ENCODE measurements around the gene TSPAN32.

TSPAN32 gene

DNA sequence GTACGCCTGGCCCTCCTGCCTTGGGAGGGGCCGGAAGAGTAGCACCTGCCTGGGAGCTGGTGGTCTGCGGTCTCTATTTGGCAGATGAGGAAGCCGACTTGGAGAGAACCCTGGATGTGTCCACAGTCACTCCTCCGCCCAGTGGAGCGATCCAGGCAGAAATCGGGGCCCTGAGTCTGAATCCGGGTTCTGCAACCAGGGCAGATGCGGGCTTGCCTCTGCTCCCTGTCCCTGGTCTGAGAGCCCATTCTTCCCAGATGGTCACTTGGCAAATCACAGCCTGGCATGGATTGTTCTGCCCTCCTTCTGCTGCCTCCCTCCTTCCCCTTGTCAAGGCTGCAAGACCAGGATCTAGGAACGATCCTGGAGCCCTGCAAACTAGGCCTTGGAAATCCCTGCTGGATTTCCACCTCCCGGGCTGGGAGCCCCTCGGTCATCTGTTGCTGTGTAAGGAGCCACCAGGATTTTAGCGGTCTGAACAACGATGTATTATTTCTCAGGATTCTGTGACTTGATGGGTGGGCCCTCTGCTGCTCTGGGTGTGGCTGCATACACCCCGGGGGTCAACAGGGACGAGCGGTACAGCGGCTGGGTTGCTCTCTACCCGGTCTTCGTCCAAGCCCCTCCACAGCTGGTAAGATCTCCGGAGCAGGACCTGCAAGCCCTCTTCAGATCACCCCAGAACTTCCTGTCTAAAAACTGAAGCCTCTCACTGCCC is 29.4 kb upstream of the TSPAN32 start:
- Histone ChIP-seq H3K27ac (no peak overlapping the region), H3K4me1 (ENCODE audit: low read depth, poor library complexity, severe bottlenecking) (no peaks in the 10 kb centered on the region), H3K27me3 (ENCODE audit: insufficient read depth, low read depth) (peaks cover 49% of the 10 kb centered on the region), H4K20me1 (ENCODE audit: insufficient read depth) (no peaks in the 10 kb centered on the region), H3K4me2 (no peak overlapping the region), H3K4me3 (IDR thresholded peaks at IDR 0.05; ENCODE audit: insufficient read depth, low read depth, low read length) (no peak overlapping the region), H3K79me2 (ENCODE audit: insufficient read depth, low read depth) (no peaks in the 10 kb centered on the region), H3K36me3 (ENCODE audit: insufficient read depth) (no peaks in the 10 kb centered on the region), H2AFZ (ENCODE audit: low read depth) (no peak overlapping the region), H3K9ac (no peak overlapping the region)
- TF ChIP-seq, protein P1, sequence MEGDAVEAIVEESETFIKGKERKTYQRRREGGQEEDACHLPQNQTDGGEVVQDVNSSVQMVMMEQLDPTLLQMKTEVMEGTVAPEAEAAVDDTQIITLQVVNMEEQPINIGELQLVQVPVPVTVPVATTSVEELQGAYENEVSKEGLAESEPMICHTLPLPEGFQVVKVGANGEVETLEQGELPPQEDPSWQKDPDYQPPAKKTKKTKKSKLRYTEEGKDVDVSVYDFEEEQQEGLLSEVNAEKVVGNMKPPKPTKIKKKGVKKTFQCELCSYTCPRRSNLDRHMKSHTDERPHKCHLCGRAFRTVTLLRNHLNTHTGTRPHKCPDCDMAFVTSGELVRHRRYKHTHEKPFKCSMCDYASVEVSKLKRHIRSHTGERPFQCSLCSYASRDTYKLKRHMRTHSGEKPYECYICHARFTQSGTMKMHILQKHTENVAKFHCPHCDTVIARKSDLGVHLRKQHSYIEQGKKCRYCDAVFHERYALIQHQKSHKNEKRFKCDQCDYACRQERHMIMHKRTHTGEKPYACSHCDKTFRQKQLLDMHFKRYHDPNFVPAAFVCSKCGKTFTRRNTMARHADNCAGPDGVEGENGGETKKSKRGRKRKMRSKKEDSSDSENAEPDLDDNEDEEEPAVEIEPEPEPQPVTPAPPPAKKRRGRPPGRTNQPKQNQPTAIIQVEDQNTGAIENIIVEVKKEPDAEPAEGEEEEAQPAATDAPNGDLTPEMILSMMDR (conservative IDR thresholded peaks at IDR 0.05; ENCODE audit: low read depth, low read length), result no peak

DNA sequence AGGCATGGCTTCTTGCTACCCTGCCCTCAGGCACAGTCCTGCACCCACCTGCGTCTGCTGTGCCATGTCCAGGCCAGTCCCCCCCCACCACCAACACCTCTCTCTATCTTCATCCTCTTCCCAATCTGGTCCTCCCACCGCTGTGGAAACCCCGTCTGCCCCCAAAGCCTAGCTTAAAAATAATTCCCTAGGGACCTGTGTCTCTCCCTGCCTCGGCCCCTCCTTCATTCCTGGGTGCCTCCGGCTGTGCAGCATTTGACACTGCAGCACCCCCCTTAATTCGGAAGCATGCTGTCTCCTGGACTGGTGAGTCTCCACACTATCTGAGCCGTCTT is 28.9 kb upstream of the TSPAN32 start:
- Histone ChIP-seq H3K36me3 (ENCODE audit: insufficient read depth) (no peaks in the 10 kb centered on the region), H3K4me3 (IDR thresholded peaks at IDR 0.05; ENCODE audit: insufficient read depth, low read depth, low read length) (no peak overlapping the region), H4K20me1 (ENCODE audit: insufficient read depth) (no peaks in the 10 kb centered on the region), H2AFZ (ENCODE audit: low read depth) (no peak overlapping the region), H3K27ac (no peak overlapping the region), H3K4me2 (no peak overlapping the region), H3K79me2 (ENCODE audit: insufficient read depth, low read depth) (no peaks in the 10 kb centered on the region), H3K27me3 (ENCODE audit: insufficient read depth, low read depth) (peaks cover 55% of the 10 kb centered on the region), H3K4me1 (ENCODE audit: low read depth, poor library complexity, severe bottlenecking) (no peaks in the 10 kb centered on the region), H3K9ac (no peak overlapping the region)
- TF ChIP-seq, protein P1 (conservative IDR thresholded peaks at IDR 0.05; ENCODE audit: low read depth, low read length), result no peak

DNA sequence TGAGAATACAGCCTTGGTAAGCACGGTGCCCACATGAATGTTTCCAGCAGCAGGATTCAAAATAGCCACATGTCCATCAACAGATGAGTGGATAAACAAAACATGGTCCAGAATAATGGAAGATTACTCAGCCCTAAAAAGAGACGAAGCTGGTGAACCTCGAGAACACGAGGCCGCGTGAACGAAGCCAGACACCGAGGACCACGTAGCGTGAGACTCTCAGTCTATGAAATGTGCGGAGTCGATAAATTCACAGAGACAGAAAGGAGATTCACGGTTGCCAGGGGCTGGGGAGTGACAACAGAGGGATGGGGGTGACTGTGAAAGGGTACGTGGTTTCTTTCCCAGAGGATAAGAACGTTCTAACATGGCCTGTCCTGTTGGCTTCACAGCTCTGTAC is 28.5 kb upstream of the TSPAN32 start:
- Histone ChIP-seq H3K79me2 (ENCODE audit: insufficient read depth, low read depth) (no peaks in the 10 kb centered on the region), H4K20me1 (ENCODE audit: insufficient read depth) (no peaks in the 10 kb centered on the region), H3K27me3 (ENCODE audit: insufficient read depth, low read depth) (peaks cover 59% of the 10 kb centered on the region), H3K4me1 (ENCODE audit: low read depth, poor library complexity, severe bottlenecking) (no peaks in the 10 kb centered on the region), H2AFZ (ENCODE audit: low read depth) (no peak overlapping the region), H3K4me3 (IDR thresholded peaks at IDR 0.05; ENCODE audit: insufficient read depth, low read depth, low read length) (no peak overlapping the region), H3K4me2 (no peak overlapping the region), H3K9ac (no peak overlapping the region), H3K36me3 (ENCODE audit: insufficient read depth) (no peaks in the 10 kb centered on the region), H3K27ac (no peak overlapping the region)
- TF ChIP-seq, protein P1 (conservative IDR thresholded peaks at IDR 0.05; ENCODE audit: low read depth, low read length), result no peak

DNA sequence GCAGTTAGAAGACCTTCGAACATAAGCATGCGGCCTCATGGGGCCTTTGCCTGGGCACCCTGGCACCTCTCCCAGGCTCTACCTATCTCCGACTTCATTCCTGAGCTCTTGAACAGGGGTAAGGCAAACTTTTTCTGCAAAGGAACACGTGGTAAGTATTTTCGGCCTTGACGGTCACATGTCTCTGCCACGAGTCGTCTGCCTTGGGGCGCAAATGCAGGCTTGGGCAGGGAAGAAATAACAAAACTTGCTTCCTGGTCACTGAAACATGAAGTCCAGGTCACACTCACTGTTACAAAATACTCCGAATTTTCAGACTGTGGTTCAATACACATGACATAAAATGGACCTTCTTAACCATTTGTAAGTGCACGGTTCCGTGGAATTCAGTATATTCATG is 28.0 kb upstream of the TSPAN32 start:
- Histone ChIP-seq H3K9ac (no peak overlapping the region), H3K79me2 (ENCODE audit: insufficient read depth, low read depth) (no peaks in the 10 kb centered on the region), H3K4me1 (ENCODE audit: low read depth, poor library complexity, severe bottlenecking) (no peaks in the 10 kb centered on the region), H3K4me2 (no peak overlapping the region), H3K4me3 (IDR thresholded peaks at IDR 0.05; ENCODE audit: insufficient read depth, low read depth, low read length) (no peak overlapping the region), H3K27ac (no peak overlapping the region), H3K27me3 (ENCODE audit: insufficient read depth, low read depth) (peaks cover 63% of the 10 kb centered on the region), H2AFZ (ENCODE audit: low read depth) (no peak overlapping the region), H3K36me3 (ENCODE audit: insufficient read depth) (no peaks in the 10 kb centered on the region), H4K20me1 (ENCODE audit: insufficient read depth) (no peaks in the 10 kb centered on the region)
- TF ChIP-seq, protein P1 (conservative IDR thresholded peaks at IDR 0.05; ENCODE audit: low read depth, low read length), result no peak

Data from KMS-11 (cell line).